DND-41 (cell line): ENCODE measurements around the gene SNRNP27.

ENCODE experiments used
- ATAC-seq: fragments of 200-7000 bp; cut with Tn5 transposase; 3 replicates; pipeline ENCODE4 v1.9.1; 2021; ENCODE audit warnings: low read depth; ENCODE audit not compliant: insufficient read depth
- DNase-seq: peaks from one replicate; pipeline ENCODE4 v3.0.0-alpha.2; 2020
- H2AFZ ChIP-seq: 2 replicates; pipeline ENCODE4 v1.6.0; 2012; ENCODE audit warnings: low read depth, low read length
- H3K27ac ChIP-seq: 2 replicates; pipeline ENCODE4 v1.5.1; 2012; ENCODE audit warnings: low read length, inconsistent platforms
- H3K27me3 ChIP-seq: fragments of 200-600 bp; sonication (generic); 2 replicates; pipeline ENCODE4 v1.6.0; 2012; ENCODE audit warnings: low read length, mild to moderate bottlenecking, inconsistent platforms; ENCODE audit not compliant: insufficient read depth, poor library complexity
- H3K36me3 ChIP-seq: 2 replicates; pipeline ENCODE4 v1.5.1; 2012; ENCODE audit warnings: low read length, inconsistent platforms; ENCODE audit not compliant: insufficient read depth
- H3K4me1 ChIP-seq: 2 replicates; pipeline ENCODE4 v1.5.1; 2012; ENCODE audit warnings: mild to moderate bottlenecking, low read length; ENCODE audit not compliant: insufficient read depth
- H3K4me2 ChIP-seq: 2 replicates; pipeline ENCODE4 v1.6.0; 2012; ENCODE audit warnings: mild to moderate bottlenecking, moderate library complexity, low read length, inconsistent platforms; ENCODE audit not compliant: insufficient read depth
- H3K4me3 ChIP-seq, 2 experiments: fragments of 200-600 bp in 1 of 2; shearing (Covaris generic) in 1 of 2; 2 replicates each; pipeline ENCODE4 v1.5.1; 2012 to 2016; ENCODE audit warnings: inconsistent platforms in 2 of 2, low read length in 2 of 2, mild to moderate bottlenecking in 2 of 2, low read depth in 1 of 2, moderate library complexity in 1 of 2
- H3K79me2 ChIP-seq: 2 replicates; pipeline ENCODE4 v1.6.0; 2012; ENCODE audit warnings: low read length, inconsistent platforms; ENCODE audit not compliant: insufficient read depth
- H3K9ac ChIP-seq: 2 replicates; pipeline ENCODE4 v1.6.0; 2012; ENCODE audit warnings: low read depth, mild to moderate bottlenecking, inconsistent platforms, low read length, moderate library complexity
- H3K9me3 ChIP-seq: 2 replicates; pipeline ENCODE4 v1.5.1; 2012; ENCODE audit warnings: low read length, moderate library complexity, mild to moderate bottlenecking, inconsistent platforms; ENCODE audit not compliant: insufficient read depth, severe bottlenecking
- H4K20me1 ChIP-seq: 2 replicates; pipeline ENCODE4 v1.6.0; 2012; ENCODE audit warnings: low read length; ENCODE audit not compliant: insufficient read depth
- EZH2 ChIP-seq: IDR thresholded peaks from 3 replicates; pipeline ENCODE4 v1.6.1; 2012; ENCODE audit warnings: borderline replicate concordance, low read depth, mild to moderate bottlenecking, moderate library complexity, low read length, inconsistent platforms; ENCODE audit not compliant: severe bottlenecking
- TF ChIP-seq, protein P1 (sequence below): IDR thresholded peaks from 2 replicates; pipeline ENCODE4 v1.5.1; 2012; ENCODE audit warnings: borderline replicate concordance, low read length, moderate library complexity, mild to moderate bottlenecking; ENCODE audit not compliant: poor library complexity, severe bottlenecking; ENCODE audit errors: extremely low read depth

SNRNP27 gene

DNA sequence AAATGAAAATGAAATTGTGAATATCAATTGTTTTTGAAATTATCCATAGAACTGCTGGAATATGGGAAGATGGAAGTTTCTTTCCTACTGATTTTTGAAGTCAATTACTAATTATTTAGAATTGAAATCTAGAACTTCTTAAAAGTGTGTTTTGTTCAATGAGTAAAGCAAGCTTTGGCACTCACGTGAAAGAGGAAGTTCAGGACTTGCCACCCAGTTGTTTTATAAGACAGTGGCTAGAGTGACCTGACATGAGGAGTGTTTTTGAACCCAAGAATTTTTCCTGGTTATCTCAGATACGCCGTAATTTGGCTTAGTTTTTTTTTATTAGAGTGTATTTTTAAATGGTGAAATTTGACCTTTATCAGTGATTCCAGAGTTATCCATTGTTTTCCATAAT lies 24.6 kb downstream of the SNRNP27 start:
- H3K4me1 ChIP-seq: peaks cover 31% of the 10 kb centered on the region
- no peaks in the 10 kb centered on the region for H4K20me1 ChIP-seq
- TF ChIP-seq EZH2: no peak
- TF ChIP-seq, protein P1, sequence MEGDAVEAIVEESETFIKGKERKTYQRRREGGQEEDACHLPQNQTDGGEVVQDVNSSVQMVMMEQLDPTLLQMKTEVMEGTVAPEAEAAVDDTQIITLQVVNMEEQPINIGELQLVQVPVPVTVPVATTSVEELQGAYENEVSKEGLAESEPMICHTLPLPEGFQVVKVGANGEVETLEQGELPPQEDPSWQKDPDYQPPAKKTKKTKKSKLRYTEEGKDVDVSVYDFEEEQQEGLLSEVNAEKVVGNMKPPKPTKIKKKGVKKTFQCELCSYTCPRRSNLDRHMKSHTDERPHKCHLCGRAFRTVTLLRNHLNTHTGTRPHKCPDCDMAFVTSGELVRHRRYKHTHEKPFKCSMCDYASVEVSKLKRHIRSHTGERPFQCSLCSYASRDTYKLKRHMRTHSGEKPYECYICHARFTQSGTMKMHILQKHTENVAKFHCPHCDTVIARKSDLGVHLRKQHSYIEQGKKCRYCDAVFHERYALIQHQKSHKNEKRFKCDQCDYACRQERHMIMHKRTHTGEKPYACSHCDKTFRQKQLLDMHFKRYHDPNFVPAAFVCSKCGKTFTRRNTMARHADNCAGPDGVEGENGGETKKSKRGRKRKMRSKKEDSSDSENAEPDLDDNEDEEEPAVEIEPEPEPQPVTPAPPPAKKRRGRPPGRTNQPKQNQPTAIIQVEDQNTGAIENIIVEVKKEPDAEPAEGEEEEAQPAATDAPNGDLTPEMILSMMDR: no peak
- peaks cover 44% of the 10 kb centered on the region for H3K36me3 ChIP-seq
- no peaks in the 10 kb centered on the region for H3K27me3 ChIP-seq
- peaks cover 32% of the 10 kb centered on the region for H3K79me2 ChIP-seq
- H3K9me3 ChIP-seq: no peaks in the 10 kb centered on the region
- ATAC-seq: no peak
- H3K4me2 ChIP-seq: no peak overlapping the region
- no peak overlapping the region for H3K4me3 ChIP-seq
- DNase-seq: no peak
- H3K9ac ChIP-seq: no peak overlapping the region
- no peak overlapping the region for H3K27ac ChIP-seq
- H2AFZ ChIP-seq: no peak overlapping the region

DNA sequence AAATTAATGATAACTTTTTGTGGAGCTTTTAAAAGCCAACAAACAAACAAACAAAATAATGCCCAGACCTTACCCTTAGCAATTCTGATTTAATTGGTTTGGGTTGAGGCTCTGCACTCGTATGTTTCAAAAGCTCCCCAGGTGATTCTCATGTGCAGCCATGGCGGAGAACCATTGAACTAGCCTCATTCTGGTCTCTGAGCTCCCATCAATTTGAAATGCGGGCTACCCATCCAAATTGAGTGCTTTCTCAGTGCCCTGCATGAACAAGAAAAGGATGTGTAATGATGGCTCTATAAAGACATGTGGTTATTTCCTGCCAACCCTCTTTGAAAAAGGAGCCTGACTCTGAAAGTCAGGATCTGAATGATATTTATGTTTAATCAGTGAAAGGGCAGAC lies 29.4 kb downstream of the SNRNP27 start:
- no peak overlapping the region for H3K9ac ChIP-seq
- H3K4me3 ChIP-seq: no peak overlapping the region
- no peak overlapping the region for H3K27ac ChIP-seq
- H2AFZ ChIP-seq: no peak overlapping the region
- H4K20me1 ChIP-seq: no peaks in the 10 kb centered on the region
- no peaks in the 10 kb centered on the region for H3K27me3 ChIP-seq
- no peak overlapping the region for H3K4me2 ChIP-seq
- TF ChIP-seq EZH2: no peak
- TF ChIP-seq, protein P1: no peak
- peaks cover under 1% of the 10 kb centered on the region; the same call in 1 of the 2 replicates for H3K4me1 ChIP-seq
- peaks cover 48% of the 10 kb centered on the region for H3K36me3 ChIP-seq
- no peak for DNase-seq
- no peaks in the 10 kb centered on the region for H3K9me3 ChIP-seq
- H3K79me2 ChIP-seq: peaks cover 5% of the 10 kb centered on the region; the same call in 1 of the 2 replicates
- no peak for ATAC-seq

GRCh38 chr2:69926849-69927515 lies 33.2 kb downstream of the SNRNP27 start:
- Histone ChIP-seq H3K4me1 (no peaks in the 10 kb centered on the region; the same call in 1 of the 2 replicates), H4K20me1 (no peaks in the 10 kb centered on the region), H3K4me3 (no peak overlapping the region), H2AFZ (no peak overlapping the region), H3K9ac (no peak overlapping the region), H3K79me2 (peaks cover 4% of the 10 kb centered on the region; the same call in 1 of the 2 replicates), H3K27ac (no peak overlapping the region), H3K4me2 (no peak overlapping the region), H3K36me3 (peaks cover 38% of the 10 kb centered on the region), H3K27me3 (no peaks in the 10 kb centered on the region), H3K9me3 (no peaks in the 10 kb centered on the region)
- no peak for TF ChIP-seq EZH2
- TF ChIP-seq, protein P1: no peak
- ATAC-seq (no peak), DNase-seq (no peak)
